Measurements from ENCODE around the gene EFNA1.

Gene EFNA1

GRCh38 chr1:155183775-155184221, 56.1 kb downstream of the EFNA1 start:
- Histone ChIP-seq H3K4me3 (ENCODE audit: low read length) (no peak overlapping the region), H3K27ac (ENCODE audit: low read length) (no peak overlapping the region), H3K27me3 (ENCODE audit: control insufficient read depth, insufficient read depth, low read length) (no peaks in the 10 kb centered on the region), H3K9me3 (ENCODE audit: control insufficient read depth, low read depth, low read length) (no peaks in the 10 kb centered on the region), H3K9ac (ENCODE audit: low read length) (no peak overlapping the region), H3K4me1 (ENCODE audit: control insufficient read depth, low read depth, low read length) (peaks cover 15% of the 10 kb centered on the region), H3K36me3 (ENCODE audit: control insufficient read depth, low read depth, low read length) (peaks cover 23% of the 10 kb centered on the region)

GRCh38 chr1:155184351-155184811, 56.7 kb downstream of the EFNA1 start:
- no peak overlapping the region for H3K4me3 ChIP-seq (ENCODE audit: low read length)
- peaks cover 15% of the 10 kb centered on the region for H3K4me1 ChIP-seq (ENCODE audit: control insufficient read depth, low read depth, low read length)
- no peak overlapping the region for H3K9ac ChIP-seq (ENCODE audit: low read length)
- H3K27ac ChIP-seq (ENCODE audit: low read length) = no peak overlapping the region
- no peaks in the 10 kb centered on the region for H3K27me3 ChIP-seq (ENCODE audit: control insufficient read depth, insufficient read depth, low read length)
- H3K9me3 ChIP-seq (ENCODE audit: control insufficient read depth, low read depth, low read length) = no peaks in the 10 kb centered on the region
- peaks cover 18% of the 10 kb centered on the region for H3K36me3 ChIP-seq (ENCODE audit: control insufficient read depth, low read depth, low read length)

All from iPS-18a (cell line).